Endothelial cell (in vitro differentiated cells): ENCODE results near the gene KCNH4. TPM values are rescaled to one million over a fixed set of nuclear protein-coding genes. Genes with fewer than 3 reads are reported as not detected.
A peak's percentile ranks its signal among the peaks of the same experiment; 100 is the strongest.
"Not testable (repeated sequence)": the region's sequence is repeated elsewhere in the genome, so short reads cannot be mapped to it uniquely, and the experiment has no call there.

Source experiments
- DNase-seq: peaks from one replicate; pipeline ENCODE4 v3.0.0; 2021; ENCODE audit warnings: low spot score
- H3K27ac Mint-ChIP-seq: one replicate; pipeline ENCODE4 v1.8.0; 2021; ENCODE audit warnings: mixed read lengths, inconsistent platforms; ENCODE audit not compliant: unreplicated experiment
- H3K27me3 Mint-ChIP-seq: one replicate; pipeline ENCODE4 v1.8.0; 2021; ENCODE audit warnings: mild to moderate bottlenecking, moderate library complexity, mixed read lengths, inconsistent platforms; ENCODE audit not compliant: unreplicated experiment
- H3K36me3 Mint-ChIP-seq: one replicate; pipeline ENCODE4 v1.8.0; 2021; ENCODE audit warnings: mild to moderate bottlenecking, low read depth, mixed read lengths, inconsistent platforms; ENCODE audit not compliant: unreplicated experiment
- H3K4me1 Mint-ChIP-seq: one replicate; pipeline ENCODE4 v1.8.0; 2021; ENCODE audit warnings: mild to moderate bottlenecking, mixed read lengths, inconsistent platforms; ENCODE audit not compliant: unreplicated experiment
- H3K4me3 Mint-ChIP-seq: one replicate; pipeline ENCODE4 v1.8.0; 2021; ENCODE audit warnings: mild to moderate bottlenecking, mixed read lengths, inconsistent platforms; ENCODE audit not compliant: unreplicated experiment
- H3K9me3 Mint-ChIP-seq: one replicate; pipeline ENCODE4 v1.8.0; 2021; ENCODE audit warnings: mixed read lengths, inconsistent platforms; ENCODE audit not compliant: unreplicated experiment
- CTCF ChIP-seq: fragments of 200-600 bp; sonication (generic); IDR thresholded peaks from one replicate; pipeline ENCODE4 v1.5.0; 2021; ENCODE audit warnings: antibody characterized with exemption; ENCODE audit not compliant: unreplicated experiment
- total RNA-seq: library from RNA; stranded (reverse); fragmentation: NEBNext Ultra II Directional; extraction: Animal tissue kit (Norgen Biotek cat#: 25700); gene quantifications from one replicate; pipeline ENCODE4 v1.2.1, GENCODE V29; 2021; ENCODE audit not compliant: unreplicated experiment

The KCNH4 gene
- total RNA-seq, 1 donor from 2014 or later, result 0.08 TPM

- Mint-ChIP-seq H3K4me1 (peaks cover 21% of the 10 kb centered on the region), H3K36me3 (peaks cover 4% of the 10 kb centered on the region), H3K27me3 (peaks cover 10% of the 10 kb centered on the region), H3K27ac (peak overlapping the region; percentile 1), H3K9me3 (no peaks in the 10 kb centered on the region), H3K4me3 (peak overlapping the region; percentile 4)
- no peak for TF ChIP-seq CTCF
- no peak for DNase-seq
Measured at GRCh38 chr17:42190491-42191274, 9.7 kb upstream of the KCNH4 start.

- no peak for DNase-seq
- no peak overlapping the region for H3K27ac Mint-ChIP-seq
- H3K4me1 Mint-ChIP-seq, result peaks cover 25% of the 10 kb centered on the region
- no peak for TF ChIP-seq CTCF
- no peak overlapping the region for H3K4me3 Mint-ChIP-seq
- peaks cover 4% of the 10 kb centered on the region for H3K36me3 Mint-ChIP-seq
- H3K9me3 Mint-ChIP-seq, result no peaks in the 10 kb centered on the region
- peaks cover 11% of the 10 kb centered on the region for H3K27me3 Mint-ChIP-seq
Measured at GRCh38 chr17:42189651-42189965, 8.7 kb upstream of the KCNH4 start.

- Mint-ChIP-seq H3K27ac (no peak overlapping the region), H3K4me3 (no peak overlapping the region), H3K9me3 (no peaks in the 10 kb centered on the region), H3K36me3 (peaks cover 4% of the 10 kb centered on the region), H3K27me3 (peaks cover 12% of the 10 kb centered on the region), H3K4me1 (peaks cover 23% of the 10 kb centered on the region)
- no peak for TF ChIP-seq CTCF
- DNase-seq, result no peak
Measured at GRCh38 chr17:42188749-42189650, 8.1 kb upstream of the KCNH4 start.

GRCh38 chr17:42187833-42188232, 6.9 kb upstream of the KCNH4 start:
- H3K36me3 Mint-ChIP-seq, result peaks cover 4% of the 10 kb centered on the region
- no peak for DNase-seq
- TF ChIP-seq CTCF, result no peak
- H3K9me3 Mint-ChIP-seq, result no peaks in the 10 kb centered on the region
- peaks cover 28% of the 10 kb centered on the region for H3K4me1 Mint-ChIP-seq
- H3K27ac Mint-ChIP-seq, result no peak overlapping the region
- no peak overlapping the region for H3K4me3 Mint-ChIP-seq
- H3K27me3 Mint-ChIP-seq, result peaks cover 12% of the 10 kb centered on the region

- Mint-ChIP-seq H3K4me1 (peaks cover 29% of the 10 kb centered on the region), H3K27me3 (peaks cover 14% of the 10 kb centered on the region)
- not testable (repeated sequence) for H3K9me3 Mint-ChIP-seq, DNase-seq, H3K4me3 Mint-ChIP-seq, H3K27ac Mint-ChIP-seq, H3K36me3 Mint-ChIP-seq
Measured at GRCh38 chr17:42186191-42186590, 5.2 kb upstream of the KCNH4 start.
